GM21619 (cell line): ENCODE results near the gene RPP38.

Experiments used
- ATAC-seq: cut with Tn5 transposase; IDR thresholded peaks from one replicate; pipeline ENCODE4 v1.9.1; 2021; ENCODE audit not compliant: unreplicated experiment

Gene RPP38

GRCh38 chr10:15106352-15107013 is 9.3 kb downstream of the RPP38 start:
- peak; percentile 89 for ATAC-seq

- no peak for ATAC-seq
Measured at GRCh38 chr10:15112657-15113056, 15.5 kb downstream of the RPP38 start.

- no peak for ATAC-seq
Measured at GRCh38 chr10:15113766-15114165, 16.6 kb downstream of the RPP38 start.

GRCh38 chr10:15116225-15116624 is 19.1 kb downstream of the RPP38 start:
- ATAC-seq: no peak

GRCh38 chr10:15118615-15119014 is 21.5 kb downstream of the RPP38 start:
- ATAC-seq: no peak

GRCh38 chr10:15120523-15120922 is 23.4 kb downstream of the RPP38 start:
- ATAC-seq: no peak

- no peak for ATAC-seq
Measured at GRCh38 chr10:15121707-15122106, 24.6 kb downstream of the RPP38 start.

- ATAC-seq: peak; percentile 95
Measured at GRCh38 chr10:15122477-15123030, 25.4 kb downstream of the RPP38 start.

GRCh38 chr10:15123749-15124184 is 26.6 kb downstream of the RPP38 start:
- ATAC-seq: no peak

- ATAC-seq: no peak
Measured at GRCh38 chr10:15124190-15124589, 27.0 kb downstream of the RPP38 start.

GRCh38 chr10:15124908-15125307 is 27.8 kb downstream of the RPP38 start:
- no peak for ATAC-seq

- ATAC-seq: no peak
Measured at GRCh38 chr10:15131330-15131729, 34.2 kb downstream of the RPP38 start.

- ATAC-seq: no peak
Measured at GRCh38 chr10:15136129-15137035, 39.2 kb downstream of the RPP38 start.

GRCh38 chr10:15137036-15137359 is 39.8 kb downstream of the RPP38 start:
- ATAC-seq: no peak

- ATAC-seq: no peak
Measured at GRCh38 chr10:15137636-15138035, 40.5 kb downstream of the RPP38 start.

GRCh38 chr10:15140698-15141097 is 43.5 kb downstream of the RPP38 start:
- ATAC-seq: no peak

GRCh38 chr10:15141136-15142054 is 44.2 kb downstream of the RPP38 start:
- peak; percentile 98 for ATAC-seq

GRCh38 chr10:15144788-15145187 is 47.6 kb downstream of the RPP38 start:
- no peak for ATAC-seq

- ATAC-seq: no peak
Measured at GRCh38 chr10:15146366-15146765, 49.2 kb downstream of the RPP38 start.

- no peak for ATAC-seq
Measured at GRCh38 chr10:15147594-15148392, 50.6 kb downstream of the RPP38 start.
